ENCODE measurements around the gene SPDYE17.
A peak's percentile ranks its signal among the peaks of the same experiment; 100 is the strongest.
"Not testable (repeated sequence)": the region's sequence is repeated elsewhere in the genome, so short reads cannot be mapped to it uniquely, and the experiment has no call there.

SPDYE17 gene, protein sequence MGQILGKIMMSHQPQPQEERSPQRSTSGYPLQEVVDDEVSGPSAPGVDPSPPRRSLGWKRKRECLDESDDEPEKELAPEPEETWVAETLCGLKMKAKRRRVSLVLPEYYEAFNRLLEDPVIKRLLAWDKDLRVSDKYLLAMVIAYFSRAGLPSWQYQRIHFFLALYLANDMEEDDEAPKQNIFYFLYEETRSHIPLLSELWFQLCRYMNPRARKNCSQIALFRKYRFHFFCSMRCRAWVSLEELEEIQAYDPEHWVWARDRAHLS

GRCh38 chr7:77032261-77032660 lies at the start of gene SPDYE17:
TSS of gene SPDYE17 (minus strand) at chr7:77032361. CDS start at chr7:77030570, 1,791 bp downstream.
- not testable (repeated sequence) for DNase-seq (ENCODE audit: low spot score)

- not testable (repeated sequence) for DNase-seq (ENCODE audit: low spot score)
Observed at GRCh38 chr7:77080236-77080635, 48.1 kb upstream of the SPDYE17 start.

GRCh38 chr7:77079624-77080023 lies 47.5 kb upstream of the SPDYE17 start:
- not testable (repeated sequence) for DNase-seq (ENCODE audit: low spot score)

GRCh38 chr7:77079112-77079511 lies 47.0 kb upstream of the SPDYE17 start:
- not testable (repeated sequence) for DNase-seq (ENCODE audit: low spot score)

GRCh38 chr7:77077060-77077459 lies 44.9 kb upstream of the SPDYE17 start:
- not testable (repeated sequence) for DNase-seq (ENCODE audit: low spot score)

- DNase-seq (ENCODE audit: low spot score), result not testable (repeated sequence)
Observed at GRCh38 chr7:77074786-77075396, 42.7 kb upstream of the SPDYE17 start.

GRCh38 chr7:77071108-77071507 lies 38.9 kb upstream of the SPDYE17 start:
- DNase-seq (ENCODE audit: low spot score), result not testable (repeated sequence)

DNA sequence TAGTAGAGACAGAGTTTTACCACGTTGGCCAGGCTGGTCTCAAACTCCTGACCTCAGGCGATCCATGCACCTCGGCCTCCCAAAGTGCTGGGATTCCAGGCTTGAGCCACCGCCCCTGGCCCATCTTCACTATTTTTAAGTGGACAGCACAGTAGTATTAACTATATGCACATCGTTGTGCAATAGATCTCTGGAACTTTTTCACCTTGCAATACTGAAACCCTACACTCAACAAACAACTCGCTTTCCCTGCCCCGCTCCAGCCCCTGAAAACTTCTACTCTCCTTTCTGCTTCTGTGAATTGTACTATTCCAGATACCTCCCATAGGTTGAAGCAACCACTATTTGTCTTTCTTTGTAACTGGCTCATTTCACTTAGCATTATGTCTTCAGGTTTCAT lies 33.7 kb upstream of the SPDYE17 start:
- not testable (repeated sequence) for DNase-seq (ENCODE audit: low spot score)

DNA sequence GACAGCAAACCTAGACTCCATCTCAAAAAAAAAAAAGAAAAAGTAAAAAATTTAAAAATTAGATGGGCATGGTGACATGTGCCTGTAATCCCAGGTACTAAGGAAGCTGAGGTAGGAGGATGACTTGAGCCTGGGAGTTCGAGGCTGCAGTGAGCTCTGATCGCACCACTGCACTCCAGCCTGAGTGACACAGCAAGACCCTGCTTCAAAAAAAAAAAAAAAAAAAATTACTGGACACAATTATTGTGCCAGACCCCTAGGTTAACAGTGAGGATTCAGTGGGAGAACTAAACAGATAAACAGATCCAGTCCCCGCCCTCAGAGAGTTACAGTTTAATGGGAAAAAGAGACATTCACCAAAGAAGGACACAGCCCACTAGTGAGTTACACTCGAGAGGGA lies 31.6 kb upstream of the SPDYE17 start:
- not testable (repeated sequence) for DNase-seq (ENCODE audit: low spot score)

GRCh38 chr7:77062557-77062956 lies 30.4 kb upstream of the SPDYE17 start, which contains the start of gene SPDYE18:
TSS of gene SPDYE18 (minus strand) at chr7:77062558. CDS start at chr7:77060512, 2,046 bp downstream.
- not testable (repeated sequence) for DNase-seq (ENCODE audit: low spot score)

GRCh38 chr7:77026349-77026748 lies 5.8 kb downstream of the SPDYE17 start:
- DNase-seq (ENCODE audit: low spot score), result not testable (repeated sequence)

DNA sequence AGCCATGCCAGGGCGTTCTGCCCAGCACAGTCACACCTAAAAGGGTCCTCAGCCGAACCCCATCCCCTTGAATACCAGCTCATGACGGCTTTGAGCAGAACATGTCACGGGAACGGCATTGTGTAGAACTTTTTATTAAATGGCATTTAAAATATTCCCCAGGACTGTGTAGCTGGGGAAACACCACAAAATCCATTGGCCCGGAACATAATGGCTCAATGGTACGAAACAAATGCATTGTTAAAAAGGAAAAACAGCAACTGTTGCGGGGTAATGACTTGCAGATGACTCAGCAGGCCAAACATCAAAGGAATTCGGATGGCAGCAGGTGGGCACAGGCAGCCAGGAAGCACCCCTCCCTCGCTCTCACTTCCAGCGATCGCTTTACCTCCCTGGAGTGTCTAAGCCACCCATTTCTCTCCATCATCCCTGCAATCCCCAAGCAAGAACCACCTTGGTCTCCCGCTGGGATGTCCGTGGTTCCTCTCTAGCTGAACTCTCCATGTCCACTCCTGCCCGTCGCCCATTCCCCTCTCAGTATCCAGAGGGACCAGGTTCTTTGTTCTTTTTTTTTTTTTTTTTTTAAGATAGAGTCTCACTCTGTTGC lies 22.0 kb downstream of the SPDYE17 start:
- DNase-seq (ENCODE audit: low spot score), result peak; percentile 17

DNA sequence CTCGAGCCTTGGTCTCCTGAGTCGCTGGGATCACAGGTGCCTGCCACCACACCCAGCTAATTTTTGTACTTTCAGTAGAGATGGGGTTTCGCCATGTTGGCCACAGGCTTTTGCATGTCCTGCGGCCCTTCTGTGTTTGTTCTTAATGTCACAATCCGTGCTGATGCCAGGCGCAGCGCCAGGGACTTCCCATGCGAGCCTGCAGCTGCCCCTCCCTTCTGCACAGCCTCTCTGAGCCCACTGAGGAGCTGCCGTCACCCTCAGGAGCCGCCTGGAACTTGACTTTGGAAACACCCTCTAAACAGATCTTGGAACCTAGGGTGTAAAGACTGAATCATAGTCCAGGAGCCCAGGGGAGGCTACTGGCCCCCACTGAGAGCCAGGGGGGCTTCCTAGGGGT lies 24.2 kb downstream of the SPDYE17 start:
- peak; percentile 52 for DNase-seq (ENCODE audit: low spot score)

DNA sequence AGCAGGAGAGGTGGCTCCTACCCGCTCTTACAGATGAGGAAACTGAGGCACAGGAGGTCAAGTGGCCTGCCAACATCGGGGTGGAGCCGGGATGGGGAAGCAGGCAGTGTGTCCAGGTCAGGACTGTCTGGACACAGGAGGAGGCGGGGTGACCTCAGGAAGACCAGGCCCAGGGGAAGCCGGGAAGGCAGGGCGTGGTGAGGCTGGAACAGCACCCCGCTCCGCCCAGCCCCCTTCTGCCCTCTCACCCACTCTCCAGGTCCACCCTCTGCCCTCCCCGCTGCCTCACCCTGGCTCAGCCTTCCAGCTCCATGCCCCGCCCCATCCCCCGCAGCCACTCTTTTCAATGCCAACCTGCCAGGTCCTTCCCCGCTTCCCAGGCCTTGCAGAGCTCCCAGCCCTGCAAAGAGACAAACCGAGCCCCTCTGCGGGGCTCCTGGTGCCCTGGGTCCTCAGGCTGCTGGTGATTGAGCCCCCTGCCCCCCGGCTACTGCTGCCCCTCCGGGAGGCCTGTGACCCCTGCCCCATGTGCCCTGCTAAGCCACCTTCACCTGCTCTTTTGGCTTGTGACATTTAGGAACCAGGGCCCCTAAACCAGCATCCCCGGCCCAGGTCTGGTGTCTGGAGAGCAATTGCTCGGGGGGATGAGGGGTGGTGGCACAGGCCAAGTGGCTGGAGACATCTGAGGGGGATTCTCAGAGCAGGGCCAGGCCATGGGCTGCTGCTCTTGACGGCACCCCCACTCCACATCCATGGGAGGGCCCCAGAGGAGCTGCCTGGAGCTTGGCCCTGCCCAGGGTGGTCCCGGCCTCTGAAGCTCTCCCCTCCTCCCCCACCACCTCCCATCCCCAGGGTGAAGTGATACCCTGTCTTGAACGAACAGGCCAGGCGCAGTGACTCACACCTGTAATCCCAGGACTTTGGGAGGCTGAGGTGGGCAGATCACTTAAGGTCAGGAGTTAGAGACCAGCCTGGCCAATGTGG lies 25.7 kb downstream of the SPDYE17 start:
- not testable (repeated sequence) for DNase-seq (ENCODE audit: low spot score)

GRCh38 chr7:77005461-77006057 lies 26.6 kb downstream of the SPDYE17 start:
- not testable (repeated sequence) for DNase-seq (ENCODE audit: low spot score)

DNA sequence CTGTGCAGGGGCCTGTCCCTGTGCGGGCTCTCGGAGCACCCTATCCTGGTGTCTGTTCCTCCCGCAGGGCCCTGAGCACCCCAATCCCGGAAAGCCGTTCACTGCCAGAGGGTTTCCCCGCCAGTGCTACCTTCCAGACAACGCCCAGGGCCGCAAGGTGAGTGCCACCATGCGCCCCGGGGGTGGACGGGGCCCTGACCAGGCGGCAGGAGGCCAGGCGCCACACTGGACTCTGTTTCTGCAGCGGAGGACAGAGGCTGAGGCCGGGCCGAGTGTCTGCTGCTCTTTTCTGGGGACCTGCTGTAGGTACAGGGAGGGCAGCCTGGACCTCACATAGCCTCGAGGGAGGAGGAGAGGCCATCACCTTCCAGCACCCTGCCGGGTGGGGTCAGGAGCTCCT lies 28.0 kb downstream of the SPDYE17 start:
- not testable (repeated sequence) for DNase-seq (ENCODE audit: low spot score)

GRCh38 chr7:77003241-77003640 lies 28.9 kb downstream of the SPDYE17 start:
- DNase-seq (ENCODE audit: low spot score), result not testable (repeated sequence)

DNA sequence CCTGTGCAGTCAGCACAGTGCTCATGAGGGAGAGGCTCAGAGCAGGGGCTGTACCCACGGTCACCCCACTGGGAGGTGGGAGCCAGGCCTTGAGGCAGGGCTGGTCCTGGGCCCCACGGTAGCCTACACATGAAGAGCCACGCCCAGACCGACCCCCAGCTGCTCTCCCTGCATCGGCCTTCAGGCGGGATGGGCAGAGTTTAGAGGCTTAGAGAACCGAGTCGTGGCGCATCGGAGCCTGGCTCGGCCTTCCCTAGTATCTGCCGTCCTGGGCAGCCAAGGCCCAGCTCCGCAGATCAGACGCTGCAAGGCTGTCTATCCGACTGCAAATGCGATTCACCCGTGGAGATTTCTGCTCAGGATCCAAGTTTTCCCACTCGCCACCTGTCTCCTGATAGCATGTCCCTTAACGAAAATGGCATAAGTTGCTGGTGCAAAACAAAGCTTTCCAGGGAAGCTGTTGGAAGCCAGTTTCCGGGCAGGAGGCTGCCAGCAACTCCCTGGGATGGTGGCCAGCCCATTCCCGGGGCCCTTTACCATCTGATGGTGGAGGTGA lies 29.4 kb downstream of the SPDYE17 start:
- DNase-seq (ENCODE audit: low spot score), result not testable (repeated sequence)

DNA sequence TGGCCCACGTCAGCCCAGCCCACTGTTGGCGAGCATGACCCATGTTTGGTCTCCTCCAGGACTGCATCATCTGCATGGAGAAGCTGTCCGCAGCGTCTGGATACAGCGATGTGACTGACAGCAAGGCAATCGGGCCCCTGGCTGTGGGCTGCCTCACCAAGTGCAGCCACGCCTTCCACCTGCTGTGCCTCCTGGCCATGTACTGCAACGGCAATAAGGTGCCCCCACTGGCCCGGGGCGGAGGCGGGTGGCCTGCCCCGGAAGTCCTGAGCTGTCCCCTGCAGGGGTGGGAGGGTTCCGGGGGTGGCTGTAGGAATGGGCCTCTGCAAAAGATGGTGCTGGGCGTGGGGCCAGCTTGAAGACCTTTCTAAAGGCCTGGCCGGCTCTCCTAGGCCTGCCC lies 30.1 kb downstream of the SPDYE17 start:
- DNase-seq (ENCODE audit: low spot score), result not testable (repeated sequence)

DNA sequence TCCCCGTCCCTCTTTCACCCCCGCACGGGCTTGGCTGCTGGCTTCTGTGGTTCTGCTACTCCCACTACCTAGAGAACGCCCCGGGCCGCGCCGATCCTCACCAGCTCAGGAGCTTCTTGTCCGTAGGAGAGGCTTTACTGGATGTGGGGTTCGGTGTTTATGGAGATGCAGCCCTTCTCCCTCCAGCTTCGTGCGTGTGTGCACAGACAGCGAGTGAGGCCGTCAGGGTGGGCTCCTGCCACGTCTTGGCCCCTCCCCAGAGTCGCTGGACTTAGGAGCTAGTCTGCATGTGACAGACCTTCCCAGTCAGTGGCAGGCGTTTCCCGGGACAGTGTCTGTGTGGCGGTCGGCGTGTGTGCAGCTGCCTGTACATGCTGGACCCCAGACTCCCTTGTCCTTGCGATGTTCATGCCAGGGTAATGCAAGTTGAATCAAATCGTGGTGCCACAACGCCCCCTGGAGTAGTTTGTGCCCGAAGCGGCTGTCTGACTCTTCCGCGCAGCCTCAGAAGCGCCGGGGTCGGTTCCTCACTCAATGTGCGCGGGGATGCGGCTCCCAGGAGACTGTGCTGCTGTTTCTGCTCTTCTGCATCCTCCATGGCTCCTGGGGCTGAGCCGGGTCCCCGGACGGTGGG lies 32.6 kb downstream of the SPDYE17 start:
- not testable (repeated sequence) for DNase-seq (ENCODE audit: low spot score)

All from AG08396 (cell line).